ENCODE results near the gene COA4. TPM values are rescaled to one million over a fixed set of nuclear protein-coding genes. Genes with fewer than 3 reads are reported as not detected.

The COA4 gene
- 100 to 1,000 TPM in 3 of 8 experiments, 10 to 100 TPM in 5; 45.1 to 199 (median 75.5) TPM for total RNA-seq

DNA sequence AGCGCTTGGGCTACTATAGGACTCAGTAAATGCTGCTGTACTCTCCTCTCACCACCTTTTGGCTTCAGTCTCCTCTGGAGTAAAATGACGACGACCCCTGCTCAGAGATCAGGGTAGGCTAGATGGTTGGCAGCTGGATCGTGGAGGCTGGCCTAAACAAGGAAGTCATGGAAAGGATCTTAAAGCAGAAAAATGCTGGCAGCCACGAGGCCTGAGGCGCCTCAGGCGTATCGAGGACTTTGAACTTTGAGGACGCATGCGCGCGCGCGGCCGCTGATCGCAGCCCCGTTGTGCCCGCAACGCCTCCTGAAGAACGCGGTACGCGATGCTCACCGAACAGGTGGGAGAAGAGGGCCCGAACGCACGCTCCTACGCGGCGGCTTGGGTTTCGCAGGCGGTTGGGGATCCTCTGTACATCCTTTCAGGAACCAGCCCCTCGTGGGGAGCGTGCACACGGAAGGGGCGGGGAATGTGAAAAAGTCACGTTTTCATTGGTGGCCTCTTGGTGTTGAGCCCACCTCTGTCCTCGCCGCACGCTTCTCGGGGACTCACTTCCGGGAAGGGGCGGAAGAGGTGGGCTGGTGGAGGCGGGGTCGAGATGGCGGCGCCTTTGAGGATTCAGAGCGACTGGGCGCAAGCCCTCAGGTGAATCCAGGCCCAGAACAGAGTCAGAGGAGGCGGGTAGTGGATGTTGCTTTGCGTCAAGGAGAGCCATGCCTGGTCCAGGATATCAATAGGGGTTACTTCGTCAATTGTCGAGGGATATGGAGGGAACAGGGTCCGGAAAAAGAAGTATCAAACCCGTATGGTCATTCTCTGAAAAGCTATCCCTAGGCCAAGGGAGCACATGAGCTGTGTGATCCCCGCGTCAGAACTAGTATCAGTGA, at the start of gene COA4, which contains the start of gene PAAF1:
Gene COA4 (minus strand): TSS at position 423 of the 887 bp plus-strand sequence. CDS start 3,468 bp downstream, outside the sequence.
Gene PAAF1 (plus strand): TSS at position 576 of the 887 bp plus-strand sequence. CDS start 23 bp downstream, at position 599.
- Histone ChIP-seq H3K4me3 (peak within 1 kb of the TSS; percentile 63 to 98 (median 80)), H3K27ac (peak within 1 kb of the TSS; percentile 78 to 93), H3K4me1 (replicated peaks in 1 of 2) (peaks cover 12 to 13% of the 10 kb centered on the region in 2 donors)
- in situ Hi-C loops (cut with MboI; ENCODE audit: low pct_unique_long_range_greater_than_20kb in 2 of 9, low sequenced_read_pairs in 9 of 9, unreplicated experiment in 9 of 9), result no loop called here
- peak; percentile 89 to 99 (median 98) for ATAC-seq (replicated peaks in 6 of 8)
- WGBS, 10 experiments, result 0 to 2% (median 0%) methylated on average over 1 to 39 of the region's 57 CpGs

- 80 to 100% (median 100%) methylated on average over 1 to 4 of the region's 4 CpGs; no CpG with 5 or more reads in 1 of the 10 experiments for WGBS, 10 experiments
- no peak for ATAC-seq (replicated peaks in 6 of 8)
- in situ Hi-C loops (cut with MboI; ENCODE audit: low pct_unique_long_range_greater_than_20kb in 2 of 9, low sequenced_read_pairs in 9 of 9, unreplicated experiment in 9 of 9), result no loop called here
- Histone ChIP-seq H3K4me1 (replicated peaks in 1 of 2) (no peaks in the 10 kb centered on the region), H3K4me3 (no peak overlapping the region), H3K27ac (no peak overlapping the region)
These were observed 44.5 kb upstream of the COA4 start for GRCh38 chr11:73921180-73921579.

- H3K4me1 ChIP-seq (replicated peaks in 1 of 2), result no peaks in the 10 kb centered on the region
- in situ Hi-C loops (cut with MboI; ENCODE audit: low pct_unique_long_range_greater_than_20kb in 2 of 9, low sequenced_read_pairs in 9 of 9, unreplicated experiment in 9 of 9), result no loop called here
- H3K4me3 ChIP-seq, result no peak overlapping the region
- H3K27ac ChIP-seq, result no peak overlapping the region
- WGBS, 10 experiments, result 40 to 100% (median 86%) methylated on average over 1 of the region's 1 CpG; no CpG with 5 or more reads in 2 of the 10 experiments
- peak in 3 of 8 experiments; percentile 19 to 27 (median 22) for ATAC-seq (replicated peaks in 6 of 8)
These were observed 39.8 kb upstream of the COA4 start for GRCh38 chr11:73916435-73916834.

DNA sequence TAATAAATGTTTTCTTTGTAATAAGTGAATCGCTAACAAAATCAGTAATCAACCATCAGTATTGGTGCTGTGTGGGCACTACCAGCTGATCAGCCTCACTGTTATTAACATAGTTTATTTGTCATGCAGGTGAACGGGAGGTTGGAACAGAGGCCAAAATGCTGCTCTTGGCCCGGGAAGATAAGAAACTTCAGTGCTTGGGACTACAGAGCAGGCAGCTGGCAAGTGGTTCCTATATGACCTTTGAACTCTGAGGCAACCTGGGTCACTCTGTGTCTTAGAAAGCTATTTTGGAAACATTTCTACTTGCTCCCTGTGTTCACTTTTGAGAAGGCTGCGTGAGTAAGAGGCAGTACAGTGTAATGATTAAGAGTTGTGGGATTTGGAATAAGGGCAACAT, 37.6 kb upstream of the COA4 start:
- H3K4me3 ChIP-seq, result no peak overlapping the region
- in situ Hi-C loops (cut with MboI; ENCODE audit: low pct_unique_long_range_greater_than_20kb in 2 of 9, low sequenced_read_pairs in 9 of 9, unreplicated experiment in 9 of 9), result no loop called here

GRCh38 chr11:73913472-73913871, 36.8 kb upstream of the COA4 start:
- no peak overlapping the region for H3K4me3 ChIP-seq
- in situ Hi-C loops (cut with MboI; ENCODE audit: low pct_unique_long_range_greater_than_20kb in 2 of 9, low sequenced_read_pairs in 9 of 9, unreplicated experiment in 9 of 9), result no loop called here
- no peak for ATAC-seq (replicated peaks in 6 of 8)
- no peak overlapping the region for H3K27ac ChIP-seq
- H3K4me1 ChIP-seq (replicated peaks in 1 of 2), result no peaks in the 10 kb centered on the region

More for the DNA sequence above, 37.6 kb upstream of the COA4 start:
- no peak for ATAC-seq (replicated peaks in 6 of 8)
- 69 to 94% (median 87%) methylated on average over 2 to 4 of the region's 4 CpGs; no CpG with 5 or more reads in 1 of the 10 experiments for WGBS, 10 experiments
- Histone ChIP-seq H3K4me1 (replicated peaks in 1 of 2) (no peaks in the 10 kb centered on the region), H3K27ac (no peak overlapping the region)

DNA sequence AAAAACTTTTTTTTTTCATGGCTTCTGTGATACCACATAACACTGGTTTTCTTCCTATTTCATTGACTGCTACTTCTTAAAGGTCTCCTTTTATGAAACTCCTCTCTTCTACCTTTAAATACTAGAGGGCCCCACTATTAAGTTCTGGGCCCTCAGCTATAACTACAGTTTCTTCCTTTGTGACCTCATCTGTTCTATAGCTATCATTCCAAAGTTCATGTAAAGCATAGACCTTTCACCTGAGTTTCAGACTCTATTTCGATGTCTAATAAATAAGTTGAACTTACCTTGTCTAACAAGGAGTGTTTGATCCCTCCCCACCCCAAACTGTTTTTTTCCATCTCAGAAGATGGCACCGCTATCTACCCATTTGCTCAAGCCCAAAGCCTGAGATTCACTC, 35.4 kb upstream of the COA4 start:
- Histone ChIP-seq H3K4me3 (no peak overlapping the region), H3K4me1 (replicated peaks in 1 of 2) (no peaks in the 10 kb centered on the region), H3K27ac (no peak overlapping the region)
- in situ Hi-C loops (cut with MboI; ENCODE audit: low pct_unique_long_range_greater_than_20kb in 2 of 9, low sequenced_read_pairs in 9 of 9, unreplicated experiment in 9 of 9), result no loop called here
- no peak for ATAC-seq (replicated peaks in 6 of 8)
- 80 to 100% (median 100%) methylated on average over 1 to 2 of the region's 2 CpGs for WGBS, 10 experiments

DNA sequence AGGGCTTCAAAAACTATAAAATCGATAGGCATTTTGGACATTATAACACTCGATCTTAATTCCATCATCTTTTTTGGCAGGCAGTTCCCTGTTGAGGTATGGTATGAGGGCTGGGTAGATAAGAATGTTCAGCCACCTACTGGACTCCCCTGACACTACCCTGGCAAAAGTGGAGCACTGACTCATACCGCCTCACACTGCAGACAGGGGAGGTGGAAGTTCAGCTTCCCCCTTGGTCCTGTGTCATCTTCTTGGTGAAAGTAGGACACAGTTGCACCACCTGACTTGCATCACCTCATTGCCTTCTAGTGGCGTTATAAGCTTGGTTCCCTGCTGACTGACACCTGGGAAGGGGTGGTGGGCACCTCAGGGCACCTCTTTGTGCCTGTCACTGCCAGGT, 30.5 kb upstream of the COA4 start:
- in situ Hi-C loops (cut with MboI; ENCODE audit: low pct_unique_long_range_greater_than_20kb in 2 of 9, low sequenced_read_pairs in 9 of 9, unreplicated experiment in 9 of 9), result no loop called here
- 50 to 100% (median 82%) methylated on average over 1 to 3 of the region's 4 CpGs for WGBS, 10 experiments
- Histone ChIP-seq H3K27ac (no peak overlapping the region), H3K4me1 (replicated peaks in 1 of 2) (no peaks in the 10 kb centered on the region), H3K4me3 (no peak overlapping the region)
- no peak for ATAC-seq (replicated peaks in 6 of 8)

GRCh38 chr11:73902303-73902702, 25.7 kb upstream of the COA4 start:
- in situ Hi-C loops (cut with MboI; ENCODE audit: low pct_unique_long_range_greater_than_20kb in 2 of 9, low sequenced_read_pairs in 9 of 9, unreplicated experiment in 9 of 9), result no loop called here
- 0 to 100% (median 82%) methylated on average over 1 of the region's 1 CpG; no CpG with 5 or more reads in 6 of the 10 experiments for WGBS, 10 experiments
- no peak overlapping the region for H3K27ac ChIP-seq
- H3K4me3 ChIP-seq, result no peak overlapping the region
- no peaks in the 10 kb centered on the region for H3K4me1 ChIP-seq (replicated peaks in 1 of 2)
- peak in 3 of 8 experiments; percentile 54 to 74 (median 57) for ATAC-seq (replicated peaks in 6 of 8)

DNA sequence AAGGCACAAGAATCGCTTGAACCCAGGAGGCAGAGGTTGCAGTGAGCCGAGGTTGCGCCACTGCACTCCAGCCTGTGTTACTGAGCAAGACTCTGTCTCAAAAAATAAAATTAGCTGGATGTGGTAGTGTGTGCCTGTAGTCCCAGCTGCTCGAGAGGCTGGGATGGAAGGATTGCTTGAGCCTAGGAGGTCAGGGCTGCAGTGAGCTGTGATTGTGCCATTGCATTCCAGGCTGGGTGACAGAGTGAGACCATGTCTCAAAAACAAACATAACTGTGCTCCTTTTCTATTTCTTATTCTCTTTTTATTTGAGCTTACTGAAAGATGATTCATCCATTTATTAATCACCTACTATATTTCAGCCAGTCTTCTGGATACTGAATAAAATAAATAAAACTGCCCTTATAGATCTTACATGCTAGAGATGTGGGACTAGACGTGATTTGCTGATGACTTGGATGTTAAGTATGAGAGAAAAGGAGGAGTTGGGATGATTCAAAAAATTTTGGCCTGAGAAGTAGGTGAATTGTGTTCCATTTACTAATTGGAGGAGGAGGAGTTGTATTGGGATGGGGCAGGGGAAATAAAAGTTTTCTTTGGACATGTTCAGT, 18.2 kb upstream of the COA4 start:
- Histone ChIP-seq H3K27ac (no peak overlapping the region), H3K4me1 (replicated peaks in 1 of 2) (no peaks in the 10 kb centered on the region), H3K4me3 (no peak overlapping the region)
- ATAC-seq (replicated peaks in 6 of 8), result no peak
- 14 to 100% (median 89%) methylated on average over 1 to 5 of the region's 5 CpGs; no CpG with 5 or more reads in 2 of the 10 experiments for WGBS, 10 experiments
- in situ Hi-C loops (cut with MboI; ENCODE audit: low pct_unique_long_range_greater_than_20kb in 2 of 9, low sequenced_read_pairs in 9 of 9, unreplicated experiment in 9 of 9), result no loop called here

- peak in 2 of 8 experiments; percentile 23 to 30 for ATAC-seq (replicated peaks in 6 of 8)
- Histone ChIP-seq H3K27ac (no peak overlapping the region), H3K4me3 (no peak overlapping the region), H3K4me1 (replicated peaks in 1 of 2) (no peaks in the 10 kb centered on the region)
- in situ Hi-C loops (cut with MboI; ENCODE audit: low pct_unique_long_range_greater_than_20kb in 2 of 9, low sequenced_read_pairs in 9 of 9, unreplicated experiment in 9 of 9), result no loop called here
- 10 to 100% (median 100%) methylated on average over 1 to 3 of the region's 3 CpGs; no CpG with 5 or more reads in 1 of the 10 experiments for WGBS, 10 experiments
These were observed 16.4 kb upstream of the COA4 start for GRCh38 chr11:73893041-73893440.

DNA sequence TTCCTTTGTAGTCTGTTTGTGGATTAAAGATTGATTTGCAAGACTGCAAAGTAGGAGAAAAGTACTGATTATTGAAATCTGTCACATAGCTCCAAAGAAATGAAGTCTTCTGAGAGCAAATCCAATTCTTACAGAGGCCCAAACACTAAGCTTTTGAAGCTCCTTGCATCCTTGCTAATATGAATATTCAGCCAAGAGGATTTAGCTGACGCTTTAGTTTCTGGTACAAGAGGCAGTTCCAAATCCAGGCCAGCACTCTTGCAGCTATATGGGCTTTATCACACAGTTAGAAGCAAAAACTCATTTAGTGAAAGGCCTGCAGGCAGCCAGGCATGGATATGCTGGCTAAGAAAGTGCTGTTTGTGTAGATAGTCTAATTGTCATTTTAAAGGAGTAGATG, 12.9 kb upstream of the COA4 start:
- H3K4me1 ChIP-seq (replicated peaks in 1 of 2), result no peaks in the 10 kb centered on the region
- peak in 3 of 8 experiments; percentile 74 to 83 (median 78) for ATAC-seq (replicated peaks in 6 of 8)
- H3K27ac ChIP-seq, result no peak overlapping the region
- WGBS, 10 experiments, result 0 to 100% (median 56%) methylated on average over 1 of the region's 1 CpG; no CpG with 5 or more reads in 4 of the 10 experiments
- in situ Hi-C loops (cut with MboI; ENCODE audit: low pct_unique_long_range_greater_than_20kb in 2 of 9, low sequenced_read_pairs in 9 of 9, unreplicated experiment in 9 of 9), result no loop called here
- H3K4me3 ChIP-seq, result no peak overlapping the region

GRCh38 chr11:73889019-73889418, 12.4 kb upstream of the COA4 start:
- Histone ChIP-seq H3K27ac (no peak overlapping the region), H3K4me3 (no peak overlapping the region), H3K4me1 (replicated peaks in 1 of 2) (no peaks in the 10 kb centered on the region)
- 0 to 67% (median 17%) methylated on average over 1 of the region's 1 CpG; no CpG with 5 or more reads in 5 of the 10 experiments for WGBS, 10 experiments
- in situ Hi-C loops (cut with MboI; ENCODE audit: low pct_unique_long_range_greater_than_20kb in 2 of 9, low sequenced_read_pairs in 9 of 9, unreplicated experiment in 9 of 9), result no loop called here
- peak in 3 of 8 experiments; percentile 79 to 98 (median 96) for ATAC-seq (replicated peaks in 6 of 8)

DNA sequence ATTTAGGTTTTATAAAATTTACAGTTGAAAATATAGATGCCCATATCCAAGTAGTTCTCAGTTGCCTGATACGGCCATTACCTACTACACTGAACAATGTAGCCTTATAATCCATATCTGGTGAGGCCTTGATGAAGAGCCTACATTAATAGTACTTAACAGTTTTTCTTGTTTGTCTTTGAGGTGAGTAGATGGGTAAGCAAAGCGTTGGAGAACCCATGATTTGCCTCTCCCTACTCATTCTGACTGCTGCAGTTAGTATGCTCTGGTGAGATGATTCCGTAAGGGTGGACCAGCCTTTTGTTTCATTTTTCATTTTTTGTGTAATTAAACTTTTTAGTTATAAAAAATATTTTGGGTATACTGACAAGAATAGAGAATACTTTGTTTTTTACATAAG, 11.6 kb upstream of the COA4 start:
- no peak overlapping the region for H3K4me3 ChIP-seq
- H3K4me1 ChIP-seq (replicated peaks in 1 of 2), result no peaks in the 10 kb centered on the region
- ATAC-seq (replicated peaks in 6 of 8), result no peak
- no peak overlapping the region for H3K27ac ChIP-seq
- WGBS, 10 experiments, result 76 to 100% (median 97%) methylated on average over 1 to 3 of the region's 3 CpGs; no CpG with 5 or more reads in 2 of the 10 experiments
- in situ Hi-C loops (cut with MboI; ENCODE audit: low pct_unique_long_range_greater_than_20kb in 2 of 9, low sequenced_read_pairs in 9 of 9, unreplicated experiment in 9 of 9), result no loop called here

Data from motor neuron (in vitro differentiated cells).